Spinal cord (tissue), 10 donors: ENCODE measurements around the gene NAXD. TPM values are rescaled to one million over a fixed set of nuclear protein-coding genes. Genes with fewer than 3 reads are reported as not detected.
"Not testable (repeated sequence)": the region's sequence is repeated elsewhere in the genome, so short reads cannot be mapped to it uniquely, and the experiment has no call there.

Source experiments
- DNase-seq, 6 donors: peaks; one replicate each; pipeline versions ENCODE4 v3.0.0 to v3.0.0-alpha.2; 2013 to 2015; ENCODE audit warnings: low spot score in 6 of 6, low read depth in 4 of 6
- H3K27ac ChIP-seq: one replicate; pipeline ENCODE4 v1.5.1; 2013; ENCODE audit warnings: low read depth, low read length, control low read depth
- H3K27me3 ChIP-seq: one replicate; pipeline ENCODE4 v1.6.1; 2013; ENCODE audit warnings: low read length; ENCODE audit not compliant: control insufficient read depth, insufficient read depth
- H3K36me3 ChIP-seq: one replicate; pipeline ENCODE4 v1.6.1; 2013; ENCODE audit warnings: low read length; ENCODE audit not compliant: control insufficient read depth, insufficient read depth
- H3K4me1 ChIP-seq: one replicate; pipeline ENCODE4 v1.6.1; 2013; ENCODE audit warnings: low read length; ENCODE audit not compliant: control insufficient read depth, insufficient read depth
- H3K4me3 ChIP-seq: one replicate; pipeline ENCODE4 v1.5.1; 2013; ENCODE audit warnings: low read depth, low read length, control low read depth
- H3K9me3 ChIP-seq: one replicate; pipeline ENCODE4 v1.6.1; 2013; ENCODE audit warnings: low read length; ENCODE audit not compliant: control insufficient read depth, insufficient read depth
- WGBS: methylation state at CpG from one replicate; pipeline ENCODE4 v1.1.5; 2013; ENCODE audit warnings: missing lambda C conversion rate; ENCODE audit not compliant: insufficient coverage; 5-methylcytosine and 5-hydroxymethylcytosine counted together
- polyA plus RNA-seq, 2 donors: library from polyadenylated mRNA; unstranded; fragments of 120-200 nt; gene quantifications; one replicate each; pipeline ENCODE4 v1.2.1, GENCODE V29; 2013; ENCODE audit not compliant: insufficient read length in 2 of 2
- total RNA-seq, 2 donors: library from RNA; depleted of rRNA in 1 of 2; stranded (reverse); fragments of 120-200 nt in 1 of 2; fragments of >200 nt in 1 of 2; gene quantifications; one replicate each; pipeline versions ENCODE4 v1.2.3 to v1.2.4, GENCODE V29; 2013 to 2014
- donor health status: healthy.

Gene NAXD
- total and polyA plus RNA-seq, 4 donors: 28.1 to 64.9 (median 46.9) TPM

- DNase-seq: no peak
- no peak overlapping the region for H3K4me3 ChIP-seq
- peaks cover 7% of the 10 kb centered on the region for H3K9me3 ChIP-seq
- WGBS: 80% methylated on average over 1 of the region's 7 CpGs
- no peaks in the 10 kb centered on the region for H3K27me3 ChIP-seq
- H3K36me3 ChIP-seq: peaks cover 17% of the 10 kb centered on the region
- no peak overlapping the region for H3K27ac ChIP-seq
- no peaks in the 10 kb centered on the region for H3K4me1 ChIP-seq
These were observed 41.9 kb downstream of the NAXD start for GRCh38 chr13:110657196-110657595.

GRCh38 chr13:110658218-110658911, 43.0 kb downstream of the NAXD start:
- DNase-seq, H3K27ac ChIP-seq, H3K4me3 ChIP-seq, H3K9me3 ChIP-seq, H3K4me1 ChIP-seq, H3K27me3 ChIP-seq: not testable (repeated sequence)
- WGBS: 90% methylated on average over 2 of the region's 6 CpGs
- peaks cover 18% of the 10 kb centered on the region for H3K36me3 ChIP-seq

- Histone ChIP-seq H3K4me1 (no peaks in the 10 kb centered on the region), H3K4me3 (no peak overlapping the region), H3K9me3 (peaks cover 7% of the 10 kb centered on the region), H3K27ac (no peak overlapping the region), H3K36me3 (peaks cover 35% of the 10 kb centered on the region), H3K27me3 (no peaks in the 10 kb centered on the region)
- DNase-seq: no peak
- WGBS: 100% methylated on average over 3 of the region's 3 CpGs
These were observed 45.9 kb downstream of the NAXD start for GRCh38 chr13:110661256-110661655.

- H3K36me3 ChIP-seq: peaks cover 37% of the 10 kb centered on the region
- 97% methylated on average over 25 of the region's 25 CpGs for WGBS
- no peaks in the 10 kb centered on the region for H3K27me3 ChIP-seq
- peaks cover 7% of the 10 kb centered on the region for H3K9me3 ChIP-seq
- no peaks in the 10 kb centered on the region for H3K4me1 ChIP-seq
- H3K27ac ChIP-seq: no peak overlapping the region
- DNase-seq: no peak
- no peak overlapping the region for H3K4me3 ChIP-seq
These were observed 46.7 kb downstream of the NAXD start for GRCh38 chr13:110662091-110662490.

- WGBS: over 99% methylated on average over 13 of the region's 16 CpGs
- H3K9me3 ChIP-seq: peaks cover 7% of the 10 kb centered on the region
- H3K27ac ChIP-seq: no peak overlapping the region
- no peak overlapping the region for H3K4me3 ChIP-seq
- H3K4me1 ChIP-seq: no peaks in the 10 kb centered on the region
- peaks cover 39% of the 10 kb centered on the region for H3K36me3 ChIP-seq
- no peak for DNase-seq
- H3K27me3 ChIP-seq: no peaks in the 10 kb centered on the region
These were observed 47.6 kb downstream of the NAXD start for GRCh38 chr13:110662777-110663443.

GRCh38 chr13:110663491-110663890, 48.1 kb downstream of the NAXD start:
- Histone ChIP-seq H3K27ac (no peak overlapping the region), H3K36me3 (peaks cover 44% of the 10 kb centered on the region), H3K4me1 (no peaks in the 10 kb centered on the region), H3K27me3 (no peaks in the 10 kb centered on the region), H3K9me3 (peaks cover 7% of the 10 kb centered on the region), H3K4me3 (no peak overlapping the region)
- 70% methylated on average over 5 of the region's 7 CpGs for WGBS
- no peak for DNase-seq

- DNase-seq: no peak
- WGBS: 88% methylated on average over 7 of the region's 7 CpGs
- Histone ChIP-seq H3K27me3 (no peaks in the 10 kb centered on the region), H3K9me3 (peaks cover 7% of the 10 kb centered on the region), H3K4me3 (no peak overlapping the region), H3K27ac (no peak overlapping the region), H3K36me3 (peaks cover 45% of the 10 kb centered on the region), H3K4me1 (no peaks in the 10 kb centered on the region)
These were observed 48.7 kb downstream of the NAXD start for GRCh38 chr13:110664041-110664440.

- DNase-seq: no peak
- peaks cover 47% of the 10 kb centered on the region for H3K36me3 ChIP-seq
- WGBS: 86% methylated on average over 9 of the region's 11 CpGs
These were observed 49.3 kb downstream of the NAXD start for GRCh38 chr13:110664673-110665072.

GRCh38 chr13:110665491-110666254, 50.3 kb downstream of the NAXD start:
- no peaks in the 10 kb centered on the region for H3K27me3 ChIP-seq
- H3K4me3 ChIP-seq: no peak overlapping the region
- H3K27ac ChIP-seq: no peak overlapping the region
- peaks cover 2% of the 10 kb centered on the region for H3K9me3 ChIP-seq
- peaks cover 49% of the 10 kb centered on the region for H3K36me3 ChIP-seq
- WGBS: 94% methylated on average over 21 of the region's 23 CpGs
- DNase-seq: no peak
- no peaks in the 10 kb centered on the region for H3K4me1 ChIP-seq

More at GRCh38 chr13:110664673-110665072, 49.3 kb downstream of the NAXD start:
- no peak overlapping the region for H3K27ac ChIP-seq
- H3K4me1 ChIP-seq: no peaks in the 10 kb centered on the region
- no peaks in the 10 kb centered on the region for H3K27me3 ChIP-seq
- no peak overlapping the region for H3K4me3 ChIP-seq
- peaks cover 7% of the 10 kb centered on the region for H3K9me3 ChIP-seq
